Measurements from ENCODE around the gene FOXP1. TPM values are rescaled to one million over a fixed set of nuclear protein-coding genes. Genes with fewer than 3 reads are reported as not detected.
A peak's percentile ranks its signal among the peaks of the same experiment; 100 is the strongest.

FOXP1 gene
- total and polyA plus RNA-seq, 2 of the 13 experiments (the other 11 are each of a cell fraction or from before 2014, with no cell fraction given), result 40.4 to 59.0 TPM

- TF ChIP-seq ZNF503 (CRISPR knock-in tag; IDR thresholded peaks at IDR 0.05) (no peak), TRIM24 (CRISPR knock-in tag; IDR thresholded peaks at IDR 0.05) (no peak), HOXA7 (CRISPR knock-in tag; IDR thresholded peaks at IDR 0.05) (no peak), ZNF281 (CRISPR knock-in tag; IDR thresholded peaks at IDR 0.05; ENCODE audit: borderline replicate concordance) (no peak), ZMYM4 (CRISPR knock-in tag; IDR thresholded peaks at IDR 0.05) (peak; percentile 30; the same call in 1 of the 2 replicates), MTA3 (CRISPR knock-in tag; IDR thresholded peaks at IDR 0.05) (no peak), ZFP36 (IDR thresholded peaks at IDR 0.05; ENCODE audit: borderline replicate concordance, low read depth, low read length, partially characterized antibody) (no peak), ZNF782 (CRISPR knock-in tag; IDR thresholded peaks at IDR 0.05; ENCODE audit: borderline replicate concordance) (no peak), ZNF142 (CRISPR knock-in tag; IDR thresholded peaks at IDR 0.05) (no peak), MYC (CRISPR knock-in tag; IDR thresholded peaks at IDR 0.05; ENCODE audit: borderline replicate concordance) (no peak), SAP130 (CRISPR knock-in tag; IDR thresholded peaks at IDR 0.05; ENCODE audit: low read depth) (peak; percentile 32; the same call in 1 of the 2 replicates), ZBTB44 (CRISPR knock-in tag; IDR thresholded peaks at IDR 0.05) (no peak), TFE3 (CRISPR knock-in tag; IDR thresholded peaks at IDR 0.05) (no peak), ZC3H13 (CRISPR knock-in tag; IDR thresholded peaks at IDR 0.05) (no peak)
These were observed 260.0 kb downstream of the FOXP1 start (continued) for GRCh38 chr3:71323558-71323957.
